ENCODE measurements around the gene TESK2. TPM values are rescaled to one million over a fixed set of nuclear protein-coding genes. Genes with fewer than 3 reads are reported as not detected.
"Not testable (repeated sequence)": the region's sequence is repeated elsewhere in the genome, so short reads cannot be mapped to it uniquely, and the experiment has no call there.

The TESK2 gene
- total RNA-seq, 6 donors from 2014 or later, result 2.3 to 7.4 (median 5.7) TPM

DNA sequence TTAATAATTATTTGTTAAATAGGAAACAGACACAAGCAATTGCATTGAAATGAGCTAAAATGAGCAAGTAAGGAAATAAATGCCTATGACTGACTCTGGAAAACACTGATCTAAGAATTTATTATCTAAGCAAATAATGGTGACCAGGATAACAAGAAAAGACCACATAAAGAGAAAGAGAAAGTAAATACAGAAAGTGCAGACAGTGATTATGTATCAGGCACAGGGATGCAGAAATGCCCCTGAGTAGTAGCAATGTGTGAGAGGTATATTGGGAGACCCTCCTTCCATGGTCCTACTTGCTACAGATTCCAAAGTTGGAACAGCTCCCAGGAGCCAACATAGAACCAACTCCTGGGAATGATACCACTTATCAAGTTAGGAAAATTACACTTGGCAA lies 117.4 kb downstream of the TESK2 start:
- Histone ChIP-seq H3K36me3 (no peaks in the 10 kb centered on the region), H3K4me1 (peaks cover 0 to 6% (median 0%) of the 10 kb centered on the region in 4 donors), H3K4me3 (no peak overlapping the region), H3K9me3 (no peaks in the 10 kb centered on the region), H3K27me3 (no peaks in the 10 kb centered on the region), H3K27ac (no peak overlapping the region)
- ATAC-seq (ENCODE audit: low FRiP score in 2 of 2) (no peak), DNase-seq (no peak)
- TF ChIP-seq, protein P1, sequence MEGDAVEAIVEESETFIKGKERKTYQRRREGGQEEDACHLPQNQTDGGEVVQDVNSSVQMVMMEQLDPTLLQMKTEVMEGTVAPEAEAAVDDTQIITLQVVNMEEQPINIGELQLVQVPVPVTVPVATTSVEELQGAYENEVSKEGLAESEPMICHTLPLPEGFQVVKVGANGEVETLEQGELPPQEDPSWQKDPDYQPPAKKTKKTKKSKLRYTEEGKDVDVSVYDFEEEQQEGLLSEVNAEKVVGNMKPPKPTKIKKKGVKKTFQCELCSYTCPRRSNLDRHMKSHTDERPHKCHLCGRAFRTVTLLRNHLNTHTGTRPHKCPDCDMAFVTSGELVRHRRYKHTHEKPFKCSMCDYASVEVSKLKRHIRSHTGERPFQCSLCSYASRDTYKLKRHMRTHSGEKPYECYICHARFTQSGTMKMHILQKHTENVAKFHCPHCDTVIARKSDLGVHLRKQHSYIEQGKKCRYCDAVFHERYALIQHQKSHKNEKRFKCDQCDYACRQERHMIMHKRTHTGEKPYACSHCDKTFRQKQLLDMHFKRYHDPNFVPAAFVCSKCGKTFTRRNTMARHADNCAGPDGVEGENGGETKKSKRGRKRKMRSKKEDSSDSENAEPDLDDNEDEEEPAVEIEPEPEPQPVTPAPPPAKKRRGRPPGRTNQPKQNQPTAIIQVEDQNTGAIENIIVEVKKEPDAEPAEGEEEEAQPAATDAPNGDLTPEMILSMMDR (IDR thresholded peaks at IDR 0.05), result no peak
- TF ChIP-seq EP300 (IDR thresholded peaks at IDR 0.05), result no peak
- no peak for TF ChIP-seq POLR2AphosphoS5 (IDR thresholded peaks at IDR 0.05)
- TF ChIP-seq POLR2A (IDR thresholded peaks at IDR 0.05), result no peak

DNA sequence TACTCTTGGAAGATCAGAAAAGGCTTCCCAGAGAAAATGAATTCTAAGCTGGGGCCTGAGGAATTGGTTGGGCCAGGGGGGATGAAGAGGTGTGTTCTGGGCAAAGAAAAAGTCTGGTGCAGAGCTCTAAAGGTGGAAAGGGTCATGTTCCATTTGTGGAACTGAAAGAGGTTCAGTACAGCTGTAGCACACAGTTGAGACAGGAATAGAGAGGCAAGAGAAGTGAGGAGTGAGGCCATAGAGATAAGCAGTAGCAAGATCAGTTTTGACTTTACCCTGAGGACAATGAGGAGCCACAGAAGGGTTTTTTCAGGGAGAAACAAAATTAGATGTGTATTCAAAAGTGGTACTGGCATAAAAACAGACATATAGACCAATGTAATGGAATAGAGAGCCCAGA lies 120.4 kb downstream of the TESK2 start:
- ATAC-seq (ENCODE audit: low FRiP score in 2 of 2) (no peak), DNase-seq (no peak)
- H3K4me3 ChIP-seq, result no peak overlapping the region
- H3K36me3 ChIP-seq, result no peaks in the 10 kb centered on the region
- H3K27me3 ChIP-seq, result no peaks in the 10 kb centered on the region
- TF ChIP-seq EP300 (IDR thresholded peaks at IDR 0.05), result no peak
- TF ChIP-seq, protein P1 (IDR thresholded peaks at IDR 0.05), result no peak
- no peaks in the 10 kb centered on the region for H3K9me3 ChIP-seq
- H3K27ac ChIP-seq, result no peak overlapping the region
- H3K4me1 ChIP-seq, result peaks cover 0 to 6% (median 0%) of the 10 kb centered on the region in 4 donors

DNA sequence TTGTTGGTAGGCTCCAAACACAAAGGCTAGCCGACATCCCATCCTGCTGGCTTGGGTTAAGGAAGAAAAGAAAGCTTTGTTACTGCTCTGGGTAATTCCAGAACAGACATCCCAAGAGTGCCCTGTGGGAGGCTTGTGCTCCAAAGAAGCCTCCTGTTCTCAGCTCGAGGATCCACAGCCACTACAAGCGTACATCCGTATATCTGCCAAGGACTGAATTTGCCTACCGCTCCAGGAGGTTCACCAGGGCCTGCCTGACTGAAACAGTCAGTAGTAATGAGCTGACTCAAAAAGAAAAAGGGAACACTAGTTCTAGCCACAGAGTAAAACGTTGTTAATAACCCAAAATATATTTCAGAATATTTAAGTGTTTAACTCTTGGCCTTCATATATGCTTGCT lies 125.9 kb downstream of the TESK2 start:
- Histone ChIP-seq H3K4me3 (no peak overlapping the region), H3K27me3 (no peaks in the 10 kb centered on the region), H3K9me3 (no peaks in the 10 kb centered on the region), H3K4me1 (peaks cover 8 to 14% (median 12%) of the 10 kb centered on the region in 4 donors), H3K27ac (no peak overlapping the region), H3K36me3 (no peaks in the 10 kb centered on the region)
- ATAC-seq (ENCODE audit: low FRiP score in 2 of 2), result no peak
- TF ChIP-seq, protein P1 (IDR thresholded peaks at IDR 0.05), result no peak
- TF ChIP-seq POLR2AphosphoS5 (IDR thresholded peaks at IDR 0.05), result no peak
- TF ChIP-seq EP300 (IDR thresholded peaks at IDR 0.05), result no peak
- no peak for TF ChIP-seq POLR2A (IDR thresholded peaks at IDR 0.05)
- WGBS, 2 donors, result 89 to 94% methylated on average over 6 of the region's 6 CpGs
- DNase-seq, result no peak

DNA sequence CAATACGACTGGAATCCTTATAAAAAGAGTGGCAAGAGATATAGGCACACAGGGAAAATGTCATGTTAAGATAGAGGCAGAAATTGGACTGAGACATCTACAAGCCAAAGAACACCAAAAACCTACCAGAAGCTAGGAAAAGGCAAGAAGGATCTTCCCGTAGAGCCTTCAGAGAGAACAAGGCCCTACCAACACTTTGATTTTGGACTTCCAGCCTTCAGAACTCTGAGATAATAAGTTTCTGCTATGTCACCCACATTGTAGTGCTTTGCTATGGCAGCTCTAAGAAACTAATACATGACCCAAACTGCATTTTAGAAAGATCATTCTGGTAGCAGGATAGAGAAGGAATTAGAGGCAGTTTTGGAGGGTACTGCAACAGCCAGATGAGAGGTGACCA lies 126.7 kb downstream of the TESK2 start:
- no peak for ATAC-seq (ENCODE audit: low FRiP score in 2 of 2)
- no peak for DNase-seq
- 82 to 85% methylated on average over 2 of the region's 2 CpGs for whole genome bisulfite sequencing, 2 donors
- Histone ChIP-seq H3K36me3 (no peaks in the 10 kb centered on the region), H3K27ac (no peak overlapping the region), H3K9me3 (no peaks in the 10 kb centered on the region), H3K4me1 (peaks cover 10 to 19% (median 15%) of the 10 kb centered on the region in 4 donors), H3K4me3 (no peak overlapping the region), H3K27me3 (no peaks in the 10 kb centered on the region)
- TF ChIP-seq POLR2A (IDR thresholded peaks at IDR 0.05) (no peak), POLR2AphosphoS5 (IDR thresholded peaks at IDR 0.05) (no peak), EP300 (IDR thresholded peaks at IDR 0.05) (no peak)
- TF ChIP-seq, protein P1 (IDR thresholded peaks at IDR 0.05), result no peak

DNA sequence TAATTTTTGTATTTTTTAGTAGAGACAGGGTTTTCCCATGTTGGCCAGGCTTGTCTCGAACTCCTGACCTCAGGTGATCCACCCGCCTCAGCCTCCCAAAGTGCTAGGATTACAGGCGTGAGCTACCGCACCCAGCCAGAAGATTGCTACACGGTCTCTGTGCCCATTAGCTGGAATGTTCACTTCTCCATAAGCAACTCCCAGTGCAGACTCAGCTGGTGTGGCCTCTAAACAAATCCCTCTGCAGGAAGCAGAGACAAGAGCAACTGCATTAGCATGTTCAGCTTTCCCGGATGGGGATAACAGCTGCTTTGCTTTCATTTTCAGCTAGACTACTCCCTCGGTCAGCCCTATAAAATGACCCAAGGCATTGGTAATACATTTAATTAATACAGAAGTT lies 130.0 kb downstream of the TESK2 start:
- H3K27ac ChIP-seq, result peak overlapping the region; percentile 29 to 82 (median 59)
- peaks cover 10 to 19% (median 15%) of the 10 kb centered on the region in 4 donors for H3K4me1 ChIP-seq
- ATAC-seq (ENCODE audit: low FRiP score in 2 of 2), result peak; percentile 31 to 87
- H3K9me3 ChIP-seq, H3K27me3 ChIP-seq, H3K36me3 ChIP-seq: not testable (repeated sequence)
- peak in 1 of 2 donors; percentile 31 for DNase-seq
- H3K4me3 ChIP-seq, result peak overlapping the region in 2 of 4 donors; percentile 0 to 5
- 48 to 51% methylated on average over 7 of the region's 7 CpGs for WGBS, 2 donors
- TF ChIP-seq, protein P1 (IDR thresholded peaks at IDR 0.05), result peak in 1 of 6 experiments; percentile 27
- peak; percentile 10 to 32 for TF ChIP-seq POLR2AphosphoS5 (IDR thresholded peaks at IDR 0.05)
